HG02885 (cell line): ENCODE data around the gene RNF217.
"Not testable (repeated sequence)": the region's sequence is repeated elsewhere in the genome, so short reads cannot be mapped to it uniquely, and the experiment has no call there.

Experiments
- ATAC-seq: cut with Tn5 transposase; IDR thresholded peaks from one replicate; pipeline ENCODE4 v1.9.1; 2021; ENCODE audit warnings: mild to moderate bottlenecking; ENCODE audit not compliant: unreplicated experiment, poor library complexity

Gene RNF217

GRCh38 chr6:125116170-125116569 lies 153.9 kb downstream of the RNF217 start:
- no peak for ATAC-seq

DNA sequence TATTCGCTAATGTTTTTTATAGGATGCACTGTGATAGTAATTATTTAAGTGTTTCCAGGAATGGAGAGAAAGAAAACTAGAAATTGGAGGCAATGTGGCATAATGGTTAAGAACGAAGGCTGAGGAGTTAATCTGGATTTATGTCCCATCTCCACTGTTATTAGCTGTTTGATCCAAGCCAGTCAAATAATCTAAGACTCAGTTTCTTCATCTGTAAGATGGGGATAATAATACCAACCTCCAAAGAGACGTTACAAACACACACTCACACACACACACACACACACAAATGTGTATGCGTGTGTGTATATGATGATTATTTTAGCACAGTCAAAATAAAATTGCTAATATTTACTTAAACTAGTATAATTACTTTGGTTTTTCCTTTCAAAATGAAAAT lies 154.5 kb downstream of the RNF217 start:
- ATAC-seq, result no peak

- ATAC-seq, result no peak
These were observed 155.6 kb downstream of the RNF217 start for GRCh38 chr6:125117818-125118217.

GRCh38 chr6:125120054-125120590 lies 157.9 kb downstream of the RNF217 start:
- no peak for ATAC-seq

DNA sequence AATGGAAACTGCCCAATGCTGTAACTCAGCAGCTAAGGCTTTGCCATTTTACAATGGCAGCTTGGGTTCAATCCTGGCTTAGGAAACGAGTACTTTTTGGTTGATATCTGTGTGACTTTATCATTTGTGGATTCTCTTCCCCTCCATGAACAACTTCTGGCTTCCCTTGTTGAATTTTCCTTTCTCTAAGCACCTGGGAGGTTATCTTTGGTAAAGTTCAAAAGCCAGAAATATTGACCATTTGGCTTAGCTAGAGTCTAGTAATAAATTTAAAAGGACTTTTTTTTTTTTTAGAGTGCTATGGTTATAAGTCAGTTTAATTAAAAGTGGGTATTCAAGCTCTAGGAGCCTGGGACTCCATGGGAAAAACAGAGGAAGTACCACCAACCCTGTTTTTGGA lies 159.7 kb downstream of the RNF217 start:
- no peak for ATAC-seq

DNA sequence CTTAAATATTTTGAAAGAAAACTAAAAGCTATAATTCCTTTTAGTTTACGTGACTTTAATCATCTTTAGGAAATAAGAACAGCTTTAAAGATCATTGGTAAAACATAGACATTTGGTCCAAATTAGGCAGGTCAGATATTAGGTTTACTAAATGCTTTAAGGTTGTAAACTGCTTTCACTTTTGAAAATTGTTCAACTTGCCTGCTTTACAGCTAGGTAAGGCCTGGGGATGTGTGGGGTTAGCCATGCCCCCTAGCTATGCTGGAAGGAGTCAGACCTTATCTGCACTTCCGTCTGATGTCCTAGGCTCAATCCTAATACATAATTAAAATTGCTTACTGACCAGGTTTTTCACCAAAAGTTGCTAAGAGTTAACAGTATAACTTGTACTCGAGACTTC lies 160.8 kb downstream of the RNF217 start:
- ATAC-seq, result no peak

DNA sequence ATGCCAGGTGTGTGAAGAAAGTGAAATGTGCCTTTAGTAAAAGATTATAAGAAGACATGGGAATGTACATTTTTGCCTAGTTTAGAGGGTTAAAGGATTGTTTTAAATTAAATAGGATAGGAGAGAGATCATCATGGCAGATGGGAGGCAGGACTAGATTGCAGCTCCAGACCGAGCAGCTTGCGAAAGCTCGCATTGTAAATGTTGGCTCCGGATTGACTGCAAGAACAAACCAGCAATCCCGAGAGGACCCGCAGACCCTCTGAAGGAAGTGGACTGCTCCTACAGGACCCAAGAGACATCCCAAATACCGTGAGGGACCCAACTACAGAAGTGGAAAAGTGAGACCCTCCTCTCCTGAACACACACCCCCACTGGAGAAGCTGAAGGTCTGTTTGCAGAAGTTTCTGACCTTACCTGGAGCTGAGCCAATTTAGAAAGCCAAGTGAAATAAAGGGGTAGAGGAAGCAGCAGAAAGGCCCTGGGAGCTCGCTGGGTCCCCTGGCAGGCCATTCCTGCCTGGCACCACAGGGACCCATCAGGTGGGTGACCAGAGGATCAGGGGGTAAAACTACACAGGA lies 161.3 kb downstream of the RNF217 start:
- no peak for ATAC-seq

DNA sequence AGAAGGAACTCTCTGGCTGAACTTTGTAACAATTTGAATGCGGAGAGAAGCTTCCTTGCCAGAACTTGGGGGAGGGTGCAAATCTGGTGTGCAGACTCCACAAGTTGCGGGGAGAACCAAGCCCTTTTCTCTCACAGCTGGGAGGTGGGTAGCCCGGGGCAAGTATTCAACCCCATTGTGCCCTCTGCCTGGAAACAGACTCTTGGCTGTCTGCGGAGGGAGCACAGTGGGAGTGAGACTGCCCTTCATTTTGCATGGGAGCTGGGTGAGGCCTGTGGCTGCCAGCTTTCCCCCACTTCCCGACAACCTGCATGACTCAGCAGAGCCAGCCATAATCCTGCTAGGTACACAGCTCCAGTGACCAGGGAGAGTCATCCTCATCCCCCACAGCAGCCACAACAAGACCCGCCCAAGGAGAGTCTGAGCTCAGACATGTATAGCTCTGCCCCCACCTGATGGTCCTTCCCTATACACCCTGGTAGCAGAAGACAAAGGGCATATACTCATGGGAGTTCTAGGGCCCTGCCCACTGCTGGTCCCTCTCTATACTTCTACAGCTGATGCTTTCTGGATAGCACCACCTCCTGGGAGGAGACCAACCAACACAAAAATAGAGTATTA lies 161.9 kb downstream of the RNF217 start:
- ATAC-seq, result no peak

DNA sequence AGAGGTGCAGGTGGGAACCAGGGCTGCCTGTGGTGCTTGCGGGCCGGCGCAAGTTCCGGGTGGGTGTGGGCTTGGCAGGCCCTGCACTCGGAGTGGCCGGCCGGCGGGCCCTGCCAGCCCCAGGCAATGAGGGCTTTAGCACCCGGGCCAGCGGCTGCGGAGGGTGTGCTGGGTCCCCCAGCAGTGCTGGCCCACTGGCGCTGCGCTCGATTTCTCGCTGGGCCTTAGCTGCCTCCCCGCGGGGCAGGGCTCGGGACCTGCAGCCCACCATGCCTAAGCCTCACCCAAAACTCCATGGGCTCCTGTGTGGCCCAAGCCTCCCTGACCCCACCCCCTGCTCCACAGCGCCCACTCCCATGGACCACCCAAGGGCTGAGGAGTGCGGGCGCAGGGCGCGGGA lies 163.6 kb downstream of the RNF217 start:
- ATAC-seq, result not testable (repeated sequence)

- ATAC-seq, result no peak
These were observed 167.1 kb downstream of the RNF217 start for GRCh38 chr6:125129354-125129753.

DNA sequence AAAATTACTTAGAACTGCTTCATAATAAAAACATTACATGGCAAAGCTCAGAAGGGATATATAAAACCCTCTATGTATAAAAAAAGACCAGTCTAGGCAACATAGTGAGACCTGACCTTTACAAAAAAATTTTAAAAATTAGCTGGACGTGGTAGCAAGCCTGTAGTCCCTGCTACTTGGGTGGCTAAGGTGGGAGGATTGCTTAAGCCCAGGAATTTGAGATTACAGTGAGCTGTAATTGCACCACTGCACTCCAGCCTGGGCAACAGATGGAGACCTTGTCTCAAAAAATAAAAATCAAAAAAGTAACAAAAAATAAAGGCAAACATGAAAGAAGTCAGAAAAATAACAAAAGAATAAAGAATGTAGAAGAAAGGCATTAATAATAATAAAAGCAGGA lies 169.8 kb downstream of the RNF217 start:
- no peak for ATAC-seq

DNA sequence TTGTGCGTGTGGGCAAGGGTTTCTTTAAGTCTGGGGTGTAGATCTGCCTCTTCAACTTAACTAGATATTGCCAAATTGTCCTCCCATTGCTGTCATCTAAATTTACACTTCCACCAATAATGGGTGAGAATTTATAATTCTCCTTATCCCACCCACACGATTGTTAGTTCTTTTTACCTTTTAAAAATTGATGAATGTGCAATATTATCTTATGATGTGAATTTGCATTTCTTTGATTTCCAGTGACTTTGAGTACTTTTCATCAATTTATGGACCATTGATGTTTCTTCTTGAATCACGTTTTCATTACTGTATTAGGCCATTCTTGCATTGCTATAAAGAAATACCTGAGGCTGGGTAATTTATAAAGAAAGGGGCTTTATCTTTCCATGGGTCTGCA lies 174.1 kb downstream of the RNF217 start:
- ATAC-seq, result no peak

DNA sequence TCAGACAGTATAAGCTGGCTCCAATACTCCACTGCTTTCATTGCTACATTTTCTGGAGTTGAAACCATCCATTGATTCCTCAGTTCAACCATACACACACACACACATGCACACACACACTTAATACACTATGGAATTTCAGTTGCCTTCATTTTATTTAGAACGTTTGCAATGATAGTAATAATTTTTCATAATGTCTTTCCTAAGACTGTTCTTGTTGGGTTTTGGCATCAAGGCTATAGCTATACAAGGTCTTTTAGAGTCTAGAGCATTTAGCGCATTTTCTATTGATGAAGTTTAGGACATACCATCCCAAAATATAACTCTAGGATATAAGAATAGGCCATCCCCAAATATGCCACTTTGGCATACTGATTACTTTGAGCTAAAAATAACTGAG lies 175.8 kb downstream of the RNF217 start:
- no peak for ATAC-seq

DNA sequence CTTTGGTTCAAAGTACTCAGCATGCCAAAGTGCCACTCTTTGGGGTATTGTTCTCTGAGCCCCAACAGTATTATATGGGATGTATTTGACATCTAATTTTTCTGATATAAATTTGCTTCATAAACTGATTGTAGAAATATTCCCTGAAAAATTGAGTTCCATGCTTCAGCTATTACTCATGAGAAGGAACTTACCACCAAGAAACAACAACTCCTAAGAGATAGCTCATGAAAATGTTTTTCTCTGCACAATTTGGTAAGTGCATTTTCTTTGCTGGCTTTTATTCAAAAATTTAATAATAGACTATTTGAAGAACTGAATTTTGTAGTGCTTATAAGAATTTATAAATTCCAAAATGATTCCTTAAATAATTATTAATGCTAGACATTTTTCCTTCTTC lies 178.6 kb downstream of the RNF217 start:
- no peak for ATAC-seq
